ENCODE measurements around the gene LOC128125822.
"Not testable (repeated sequence)": the region's sequence is repeated elsewhere in the genome, so short reads cannot be mapped to it uniquely, and the experiment has no call there.

LOC128125822 gene

GRCh38 chr6:63584566-63584965 lies 12.3 kb downstream of the LOC128125822 start:
- in situ Hi-C loops (cut with MboI; ENCODE audit: low pct_unique_long_range_greater_than_20kb, low sequenced_read_pairs, unreplicated experiment), result no loop called here
- TF ChIP-seq, protein P1, sequence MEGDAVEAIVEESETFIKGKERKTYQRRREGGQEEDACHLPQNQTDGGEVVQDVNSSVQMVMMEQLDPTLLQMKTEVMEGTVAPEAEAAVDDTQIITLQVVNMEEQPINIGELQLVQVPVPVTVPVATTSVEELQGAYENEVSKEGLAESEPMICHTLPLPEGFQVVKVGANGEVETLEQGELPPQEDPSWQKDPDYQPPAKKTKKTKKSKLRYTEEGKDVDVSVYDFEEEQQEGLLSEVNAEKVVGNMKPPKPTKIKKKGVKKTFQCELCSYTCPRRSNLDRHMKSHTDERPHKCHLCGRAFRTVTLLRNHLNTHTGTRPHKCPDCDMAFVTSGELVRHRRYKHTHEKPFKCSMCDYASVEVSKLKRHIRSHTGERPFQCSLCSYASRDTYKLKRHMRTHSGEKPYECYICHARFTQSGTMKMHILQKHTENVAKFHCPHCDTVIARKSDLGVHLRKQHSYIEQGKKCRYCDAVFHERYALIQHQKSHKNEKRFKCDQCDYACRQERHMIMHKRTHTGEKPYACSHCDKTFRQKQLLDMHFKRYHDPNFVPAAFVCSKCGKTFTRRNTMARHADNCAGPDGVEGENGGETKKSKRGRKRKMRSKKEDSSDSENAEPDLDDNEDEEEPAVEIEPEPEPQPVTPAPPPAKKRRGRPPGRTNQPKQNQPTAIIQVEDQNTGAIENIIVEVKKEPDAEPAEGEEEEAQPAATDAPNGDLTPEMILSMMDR (IDR thresholded peaks at IDR 0.05; ENCODE audit: extremely low read depth, insufficient read depth, missing control alignments), result no peak
- DNase-seq (ENCODE audit: low spot score), result no peak

DNA sequence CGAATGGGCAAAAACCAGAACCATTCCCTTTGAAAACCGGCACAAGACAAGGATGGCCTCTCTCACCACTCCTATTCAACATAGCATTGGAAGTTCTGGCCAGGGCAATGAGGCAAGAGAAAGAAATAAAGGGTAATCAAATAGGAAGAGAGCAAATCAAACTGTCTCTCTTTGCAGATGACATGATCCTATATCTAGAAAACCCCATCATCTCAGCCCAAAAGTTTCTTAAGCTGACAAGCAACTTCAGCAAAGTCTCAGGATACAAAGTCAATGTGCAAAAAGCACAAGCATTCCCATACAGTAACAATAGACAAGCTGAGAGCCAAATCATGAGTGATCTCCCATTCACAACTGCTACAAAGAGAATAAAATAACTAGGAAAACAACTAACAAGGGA lies 13.4 kb downstream of the LOC128125822 start:
- DNase-seq (ENCODE audit: low spot score); in situ Hi-C loops (cut with MboI; ENCODE audit: low pct_unique_long_range_greater_than_20kb, low sequenced_read_pairs, unreplicated experiment): not testable (repeated sequence)

GRCh38 chr6:63589952-63590411 lies 17.7 kb downstream of the LOC128125822 start:
- in situ Hi-C loops (cut with MboI; ENCODE audit: low pct_unique_long_range_greater_than_20kb, low sequenced_read_pairs, unreplicated experiment), result loop anchor here (10.0 kb wide), 1 partner anchor 175 kb away; no protein-coding TSS in a partner anchor
- TF ChIP-seq, protein P1 (IDR thresholded peaks at IDR 0.05; ENCODE audit: extremely low read depth, insufficient read depth, missing control alignments), result no peak
- DNase-seq (ENCODE audit: low spot score), result no peak

GRCh38 chr6:63592886-63593285 lies 20.6 kb downstream of the LOC128125822 start:
- TF ChIP-seq, protein P1 (IDR thresholded peaks at IDR 0.05; ENCODE audit: extremely low read depth, insufficient read depth, missing control alignments), result no peak
- DNase-seq (ENCODE audit: low spot score), result no peak
- in situ Hi-C loops (cut with MboI; ENCODE audit: low pct_unique_long_range_greater_than_20kb, low sequenced_read_pairs, unreplicated experiment), result loop anchor here (10.0 kb wide), 1 partner anchor 172 kb away; no protein-coding TSS in a partner anchor

DNA sequence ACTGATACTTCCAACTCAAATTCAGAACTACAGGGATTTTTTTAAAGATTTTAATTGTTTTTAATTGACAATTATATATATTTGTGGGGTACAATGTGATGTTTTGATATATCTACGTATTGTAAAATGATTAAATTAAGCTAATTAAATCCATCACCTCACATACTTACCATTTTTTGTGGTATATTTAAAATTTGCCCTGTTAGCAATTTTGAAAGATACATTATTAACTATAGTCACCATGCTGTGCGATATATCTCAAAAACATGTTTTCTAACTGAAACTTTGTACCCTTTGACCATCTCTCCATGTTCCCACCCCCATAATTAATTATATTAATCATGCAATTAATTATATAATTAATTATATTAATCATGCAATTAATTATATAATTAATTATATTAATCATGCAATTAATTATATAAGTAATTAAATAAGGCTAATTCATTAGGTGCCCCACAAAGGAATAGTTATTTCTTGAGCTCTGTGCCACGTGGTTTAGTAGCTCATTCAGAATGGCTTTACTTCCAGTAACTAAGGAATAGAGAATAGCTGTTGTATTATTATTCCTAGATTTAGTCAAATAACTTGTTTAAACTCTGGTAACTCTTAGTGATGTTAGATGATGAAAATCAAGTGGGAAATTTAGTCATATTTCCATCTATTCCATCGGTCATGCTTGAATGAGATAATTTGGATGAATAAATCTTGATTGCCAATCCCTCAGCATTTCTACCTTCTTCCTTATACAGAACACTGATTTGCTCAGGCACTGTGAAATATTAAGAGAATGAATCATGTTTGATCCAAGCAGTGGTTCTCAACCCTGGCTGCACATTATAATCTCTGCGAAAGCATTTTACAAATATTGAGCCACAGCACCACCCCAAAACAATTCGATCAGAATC lies 25.1 kb downstream of the LOC128125822 start:
- in situ Hi-C loops (cut with MboI; ENCODE audit: low pct_unique_long_range_greater_than_20kb, low sequenced_read_pairs, unreplicated experiment), result loop anchor here (10.0 kb wide), 1 partner anchor 167 kb away; no protein-coding TSS in a partner anchor
- DNase-seq (ENCODE audit: low spot score), result no peak

GRCh38 chr6:63598049-63599036 lies 26.1 kb downstream of the LOC128125822 start:
- TF ChIP-seq, protein P1 (IDR thresholded peaks at IDR 0.05; ENCODE audit: extremely low read depth, insufficient read depth, missing control alignments), result peak; percentile 89
- in situ Hi-C loops (cut with MboI; ENCODE audit: low pct_unique_long_range_greater_than_20kb, low sequenced_read_pairs, unreplicated experiment), result loop anchor here (10.0 kb wide), 1 partner anchor 166 kb away; no protein-coding TSS in a partner anchor
- peak; percentile 76 for DNase-seq (ENCODE audit: low spot score)

More for the DNA sequence above, 25.1 kb downstream of the LOC128125822 start:
- TF ChIP-seq, protein P1 (IDR thresholded peaks at IDR 0.05; ENCODE audit: extremely low read depth, insufficient read depth, missing control alignments), result no peak

Data from GM13977 (cell line).